ENCODE data around the gene SEC14L1.
"Not testable (repeated sequence)": the region's sequence is repeated elsewhere in the genome, so short reads cannot be mapped to it uniquely, and the experiment has no call there.

The SEC14L1 gene

GRCh38 chr17:77237232-77238008, 96.7 kb downstream of the SEC14L1 start:
- no peak for DNase-seq (ENCODE audit: low read depth)

- DNase-seq (ENCODE audit: low read depth) = no peak
These were observed 100.2 kb downstream of the SEC14L1 start for GRCh38 chr17:77240976-77241375.

- DNase-seq (ENCODE audit: low read depth) = no peak
These were observed 101.5 kb downstream of the SEC14L1 start for GRCh38 chr17:77242118-77242851.

GRCh38 chr17:77245162-77245926, 104.6 kb downstream of the SEC14L1 start:
- DNase-seq (ENCODE audit: low read depth) = no peak

- DNase-seq (ENCODE audit: low read depth) = no peak
These were observed 105.6 kb downstream of the SEC14L1 start for GRCh38 chr17:77246110-77247047.

GRCh38 chr17:77247048-77247541, 106.3 kb downstream of the SEC14L1 start:
- no peak for DNase-seq (ENCODE audit: low read depth)

GRCh38 chr17:77247609-77248008, 106.8 kb downstream of the SEC14L1 start:
- DNase-seq (ENCODE audit: low read depth) = no peak

GRCh38 chr17:77248216-77249114, 107.7 kb downstream of the SEC14L1 start:
- DNase-seq (ENCODE audit: low read depth) = no peak

GRCh38 chr17:77251622-77252183, 110.9 kb downstream of the SEC14L1 start:
- DNase-seq (ENCODE audit: low read depth) = no peak

GRCh38 chr17:77252306-77252705, 111.5 kb downstream of the SEC14L1 start:
- DNase-seq (ENCODE audit: low read depth) = not testable (repeated sequence)

- no peak for DNase-seq (ENCODE audit: low read depth)
These were observed 112.9 kb downstream of the SEC14L1 start for GRCh38 chr17:77253611-77254051.

GRCh38 chr17:77254951-77255825, 114.4 kb downstream of the SEC14L1 start:
- peak; percentile 84 for DNase-seq (ENCODE audit: low read depth)

- not testable (repeated sequence) for DNase-seq (ENCODE audit: low read depth)
These were observed 115.2 kb downstream of the SEC14L1 start for GRCh38 chr17:77255970-77256369.

GRCh38 chr17:77256710-77257109, 115.9 kb downstream of the SEC14L1 start:
- DNase-seq (ENCODE audit: low read depth) = no peak

- no peak for DNase-seq (ENCODE audit: low read depth)
These were observed 116.4 kb downstream of the SEC14L1 start for GRCh38 chr17:77257169-77257568.

GRCh38 chr17:77257596-77258458, 117.1 kb downstream of the SEC14L1 start:
- DNase-seq (ENCODE audit: low read depth) = no peak

- no peak for DNase-seq (ENCODE audit: low read depth)
These were observed 117.9 kb downstream of the SEC14L1 start for GRCh38 chr17:77258638-77259037.
